ENCODE results near the gene WNT3A. TPM values are rescaled to one million over a fixed set of nuclear protein-coding genes. Genes with fewer than 3 reads are reported as not detected.

WNT3A gene
- total and polyA plus RNA-seq, 2 of the 4 experiments (the other 2 are of a cell fraction) = not detected

GRCh38 chr1:228004856-228005462, 1.8 kb upstream of the WNT3A start:
- Histone ChIP-seq H3K23ac (ENCODE audit: low read depth, low read length) (no peak overlapping the region), H2BK120ac (ENCODE audit: low read depth, low read length) (no peak overlapping the region), H3K4ac (ENCODE audit: low read depth, low read length) (no peak overlapping the region), H3K9me3 (ENCODE audit: control insufficient read depth, insufficient read depth, low read length) (no peaks in the 10 kb centered on the region), H3K4me3 (ENCODE audit: insufficient read depth, low read depth, low read length) (no peak overlapping the region), H3K79me1 (ENCODE audit: low read depth in 1 of 2, low read length in 2 of 2) (no peaks in the 10 kb centered on the region), H3K18ac (ENCODE audit: low read depth, low read length) (no peak overlapping the region), H2AK9ac (replicated peaks; ENCODE audit: low read depth, low read length, poor library complexity) (no peak overlapping the region), H3K4me2 (ENCODE audit: low read depth, low read length) (no peak overlapping the region), H4K91ac (ENCODE audit: insufficient read depth, low read depth, low read length) (no peak overlapping the region), H3K27me3 (ENCODE audit: control insufficient read depth, insufficient read depth, low read length) (peaks cover 79% of the 10 kb centered on the region), H3K27ac (ENCODE audit: insufficient read depth, low read length) (no peak overlapping the region), H3K36me3 (ENCODE audit: control insufficient read depth, insufficient read depth, low read length) (no peaks in the 10 kb centered on the region), H2AK5ac (ENCODE audit: low read depth, low read length) (no peak overlapping the region), H4K5ac (ENCODE audit: low read depth, low read length) (no peak overlapping the region), H4K20me1 (ENCODE audit: insufficient read depth, low read length) (no peaks in the 10 kb centered on the region; the same call in 1 of the 2 replicates), H3K9ac (ENCODE audit: low read depth, low read length) (no peak overlapping the region), H3K4me1 (ENCODE audit: control insufficient read depth, insufficient read depth, low read length) (no peaks in the 10 kb centered on the region), H3K9me1 (ENCODE audit: insufficient read depth, low read length) (no peaks in the 10 kb centered on the region), H2BK5ac (ENCODE audit: low read depth, low read length, poor library complexity, severe bottlenecking) (no peak overlapping the region), H3K56ac (ENCODE audit: extremely low read depth, insufficient read depth, low read length) (no peak overlapping the region), H2AFZ (replicated peaks; ENCODE audit: low read length, poor library complexity) (no peak overlapping the region), H2BK20ac (ENCODE audit: low read depth, low read length) (no peak overlapping the region), H2BK15ac (ENCODE audit: low read depth, low read length) (no peak overlapping the region), H4K8ac (ENCODE audit: low read depth in 2 of 2, low read length in 2 of 2) (no peak overlapping the region), H3K14ac (replicated peaks; ENCODE audit: low read depth, low read length) (no peak overlapping the region)
- WGBS, 2 experiments (ENCODE audit: extremely low coverage in 2 of 2, insufficient read length in 1 of 2) = 0% methylated on average over 4 of the region's 19 CpGs; no CpG with 5 or more reads in 1 of the 2 experiments
- no peak for TF ChIP-seq MAFK (IDR thresholded peaks at IDR 0.05; ENCODE audit: low read depth, low read length)
- no peak for TF ChIP-seq MXI1 (IDR thresholded peaks at IDR 0.05; ENCODE audit: borderline replicate concordance, low read depth, low read length)
- TF ChIP-seq SMC3 (IDR thresholded peaks at IDR 0.05; ENCODE audit: low read depth, low read length) = no peak
- TF ChIP-seq CHD1 (IDR thresholded peaks at IDR 0.05; ENCODE audit: low read depth, low read length) = no peak
- no peak for TF ChIP-seq FOS (IDR thresholded peaks at IDR 0.05; ENCODE audit: low read depth, low read length)
- TF ChIP-seq RFX5 (IDR thresholded peaks at IDR 0.05; ENCODE audit: low read depth, low read length) = no peak
- TF ChIP-seq RAD21 (IDR thresholded peaks at IDR 0.05; ENCODE audit: low read length) = no peak
- TF ChIP-seq RCOR1 (IDR thresholded peaks at IDR 0.05; ENCODE audit: insufficient replicate concordance, low read length) = no peak
- TF ChIP-seq NFE2L2 (IDR thresholded peaks at IDR 0.05; ENCODE audit: low read depth, low read length) = no peak
- TF ChIP-seq BHLHE40 (IDR thresholded peaks at IDR 0.05; ENCODE audit: low read depth, low read length) = no peak
- no peak for TF ChIP-seq POLR2A (IDR thresholded peaks at IDR 0.05; ENCODE audit: low read depth, low read length)
- no peak for TF ChIP-seq MAZ (IDR thresholded peaks at IDR 0.05; ENCODE audit: borderline replicate concordance, low read depth, low read length)
- TF ChIP-seq ELK1 (IDR thresholded peaks at IDR 0.05; ENCODE audit: borderline replicate concordance, low read depth, low read length) = no peak
- no peak for TF ChIP-seq CEBPB (IDR thresholded peaks at IDR 0.05; ENCODE audit: low read depth, low read length)
- ChIA-PET CTCF (interaction anchor here (0.9 to 1.3 kb wide), 2 partner anchors 9 to 114 kb away, joined by 3 to 4 read pairs; no protein-coding TSS in a partner anchor), POLR2A (ENCODE audit: unreplicated experiment) (no interaction called here)
- ATAC-seq (ENCODE audit: low read depth) (no peak), DNase-seq (no peak)
- in situ Hi-C loops (cut with MboI; ENCODE audit: low sequenced_read_pairs) = no loop called here
- dilution Hi-C loops (cut with HindIII; ENCODE audit: low sequenced_read_pairs, unreplicated experiment) = no loop called here
- no TSS peak for BruUV-seq (replicated peaks)
- intact Hi-C loops (cut with micrococcal nuclease) = no loop called here
